ENCODE data around the gene LILRB2.
A peak's percentile ranks its signal among the peaks of the same experiment; 100 is the strongest.
"Not testable (repeated sequence)": the region's sequence is repeated elsewhere in the genome, so short reads cannot be mapped to it uniquely, and the experiment has no call there.

LILRB2 gene

GRCh38 chr19:54281007-54281728 lies at the start of gene LILRB2:
TSS of gene LILRB2 (minus strand) at chr19:54281110. CDS start at chr19:54280496, 614 bp downstream.
- DNase-seq (ENCODE audit: low read depth), result no peak
- no peak for TF ChIP-seq CTCF (IDR thresholded peaks at IDR 0.05; ENCODE audit: control insufficient read depth, insufficient read depth, low read depth, low read length, missing control alignments)
- no peak within 1 kb of the TSS for H3K4me3 ChIP-seq (ENCODE audit: control insufficient read depth, low read depth, low read length)

DNA sequence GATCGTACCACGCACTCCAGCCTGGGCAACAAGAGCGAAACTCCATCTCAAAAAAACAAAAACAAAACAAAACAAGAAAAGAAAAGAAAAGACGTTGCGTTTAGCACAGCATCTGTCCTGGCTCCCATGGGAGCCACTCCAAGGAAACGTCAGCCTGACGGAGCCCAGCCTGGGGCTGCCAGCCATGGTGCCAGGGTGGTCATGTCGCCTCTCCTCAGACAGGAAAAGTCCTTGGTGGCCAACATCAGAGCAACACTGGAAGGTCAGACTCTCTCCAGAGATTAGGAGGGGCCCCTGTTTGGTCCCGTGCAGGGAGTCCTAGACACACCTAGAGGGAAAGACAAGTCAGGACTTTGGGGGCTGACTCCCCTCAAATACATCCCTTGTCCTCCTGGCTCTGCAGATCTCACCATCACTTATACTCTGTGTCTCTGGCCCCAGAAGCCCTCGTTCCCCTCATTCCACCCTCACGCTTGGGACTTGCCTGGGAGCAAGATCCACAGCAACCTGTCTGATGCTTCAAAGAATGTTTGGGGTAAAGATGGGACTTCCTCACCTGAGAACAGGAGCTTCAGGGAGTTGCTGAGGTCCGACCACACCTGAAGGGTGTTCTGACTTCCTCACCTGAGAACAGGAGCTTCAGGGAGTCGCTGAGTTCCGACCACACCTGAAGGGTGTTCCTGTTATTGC lies 48.7 kb upstream of the LILRB2 start:
- no peak for DNase-seq (ENCODE audit: low read depth)
- H3K4me3 ChIP-seq (ENCODE audit: control insufficient read depth, low read depth, low read length), result no peak overlapping the region
- TF ChIP-seq CTCF (IDR thresholded peaks at IDR 0.05; ENCODE audit: control insufficient read depth, insufficient read depth, low read depth, low read length, missing control alignments), result no peak

DNA sequence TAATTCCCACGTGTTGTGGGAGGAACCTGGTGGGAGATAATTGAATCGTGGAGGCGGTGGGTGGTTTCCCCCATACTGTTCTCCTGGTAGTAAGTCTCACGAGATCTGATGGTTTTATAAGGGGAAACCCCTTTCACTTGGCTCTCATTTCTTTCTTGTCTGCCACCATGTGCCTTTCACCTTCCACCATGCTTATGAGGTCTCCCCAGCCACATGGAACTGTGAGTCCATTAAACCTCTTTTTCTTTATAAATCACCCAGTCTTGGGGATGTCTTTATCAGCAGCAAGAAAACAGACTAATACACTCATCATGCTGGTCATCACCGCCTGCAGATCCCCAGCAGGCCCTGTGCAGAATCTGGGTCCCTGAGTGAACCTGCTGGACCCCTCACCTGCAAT lies 47.9 kb upstream of the LILRB2 start:
- H3K4me3 ChIP-seq (ENCODE audit: control insufficient read depth, low read depth, low read length), result not testable (repeated sequence)

DNA sequence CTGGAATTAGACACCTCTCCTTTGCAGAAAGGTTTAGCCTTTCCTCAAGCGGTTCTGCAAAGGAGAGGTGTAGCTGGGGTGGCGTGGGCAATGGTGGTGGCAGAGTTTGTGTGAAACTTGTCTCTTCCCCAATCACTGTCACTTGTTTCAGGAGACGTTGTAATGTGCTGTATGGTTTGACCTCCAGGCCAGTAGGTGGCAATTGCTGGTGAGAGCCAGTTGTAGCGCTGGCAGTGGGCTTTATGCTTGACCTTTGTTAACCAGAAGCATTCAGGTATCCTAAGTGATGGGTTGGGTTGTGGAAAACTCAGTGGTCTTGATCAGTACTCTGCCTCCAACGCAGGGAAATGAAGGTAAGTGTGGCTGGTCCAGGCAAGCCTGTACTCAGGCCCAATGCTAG lies 44.7 kb upstream of the LILRB2 start:
- H3K4me3 ChIP-seq (ENCODE audit: control insufficient read depth, low read depth, low read length), result no peak overlapping the region
- DNase-seq (ENCODE audit: low read depth), result no peak
- TF ChIP-seq CTCF (IDR thresholded peaks at IDR 0.05; ENCODE audit: control insufficient read depth, insufficient read depth, low read depth, low read length, missing control alignments), result no peak

More for the DNA sequence above, 47.9 kb upstream of the LILRB2 start:
- not testable (repeated sequence) for DNase-seq (ENCODE audit: low read depth)

GRCh38 chr19:54325194-54325621 lies 44.3 kb upstream of the LILRB2 start:
- DNase-seq (ENCODE audit: low read depth), result no peak
- TF ChIP-seq CTCF (IDR thresholded peaks at IDR 0.05; ENCODE audit: control insufficient read depth, insufficient read depth, low read depth, low read length, missing control alignments), result peak; percentile 83

GRCh38 chr19:54324071-54324470 lies 43.2 kb upstream of the LILRB2 start:
- no peak for DNase-seq (ENCODE audit: low read depth)
- no peak overlapping the region for H3K4me3 ChIP-seq (ENCODE audit: control insufficient read depth, low read depth, low read length)
- TF ChIP-seq CTCF (IDR thresholded peaks at IDR 0.05; ENCODE audit: control insufficient read depth, insufficient read depth, low read depth, low read length, missing control alignments), result no peak

More at GRCh38 chr19:54325194-54325621, 44.3 kb upstream of the LILRB2 start:
- H3K4me3 ChIP-seq (ENCODE audit: control insufficient read depth, low read depth, low read length), result no peak overlapping the region

DNA sequence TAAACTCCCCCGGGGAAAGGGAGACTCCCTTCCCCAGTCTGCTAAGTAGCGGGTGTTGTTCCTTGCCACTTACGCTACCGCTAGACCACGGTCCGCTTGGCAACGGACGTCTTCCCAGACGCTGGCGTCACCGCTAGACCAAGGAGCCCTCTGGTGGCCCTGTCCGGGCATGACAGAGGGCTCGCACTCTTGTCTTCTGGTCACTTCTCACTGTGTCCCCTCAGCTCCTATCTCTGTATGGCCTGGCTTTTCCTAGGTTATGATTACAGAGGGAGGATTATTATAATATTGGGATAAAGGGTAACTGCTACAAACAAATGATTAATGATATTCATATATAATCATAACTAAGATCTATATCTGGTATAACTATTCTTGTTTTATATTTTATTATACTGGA lies 42.0 kb upstream of the LILRB2 start:
- DNase-seq (ENCODE audit: low read depth); H3K4me3 ChIP-seq (ENCODE audit: control insufficient read depth, low read depth, low read length): not testable (repeated sequence)

- H3K4me3 ChIP-seq (ENCODE audit: control insufficient read depth, low read depth, low read length); DNase-seq (ENCODE audit: low read depth): not testable (repeated sequence)
Measured at GRCh38 chr19:54322295-54322694, 41.4 kb upstream of the LILRB2 start.
